ENCODE results near the gene SPATA31A3.
"Not testable (repeated sequence)": the region's sequence is repeated elsewhere in the genome, so short reads cannot be mapped to it uniquely, and the experiment has no call there.

SPATA31A3 gene

GRCh38 chr9:66992450-66992849 is at the start of gene SPATA31A3:
TSS of gene SPATA31A3 (minus strand) at chr9:66992550. CDS start at chr9:66992521, 29 bp downstream.
- not testable (repeated sequence) for DNase-seq

- DNase-seq = not testable (repeated sequence)
These were observed 39.8 kb downstream of the SPATA31A3 start for GRCh38 chr9:66952576-66952975.

GRCh38 chr9:66942400-66943155 is 49.8 kb downstream of the SPATA31A3 start:
- DNase-seq = not testable (repeated sequence)

GRCh38 chr9:66939878-66940830 is 52.2 kb downstream of the SPATA31A3 start:
- DNase-seq = not testable (repeated sequence)

GRCh38 chr9:66938322-66938721 is 54.0 kb downstream of the SPATA31A3 start:
- DNase-seq = not testable (repeated sequence)

- not testable (repeated sequence) for DNase-seq
These were observed 54.7 kb downstream of the SPATA31A3 start for GRCh38 chr9:66937662-66938061.
